DND-41 (cell line): Measurements from ENCODE around the gene OR5B12.

ENCODE experiments used
- ATAC-seq: fragments of 200-7000 bp; cut with Tn5 transposase; 3 replicates; pipeline ENCODE4 v1.9.1; 2021; ENCODE audit warnings: low read depth; ENCODE audit not compliant: insufficient read depth
- DNase-seq: peaks from one replicate; pipeline ENCODE4 v3.0.0-alpha.2; 2020
- H2AFZ ChIP-seq: 2 replicates; pipeline ENCODE4 v1.6.0; 2012; ENCODE audit warnings: low read depth, low read length
- H3K27ac ChIP-seq: 2 replicates; pipeline ENCODE4 v1.5.1; 2012; ENCODE audit warnings: low read length, inconsistent platforms
- H3K27me3 ChIP-seq: fragments of 200-600 bp; sonication (generic); 2 replicates; pipeline ENCODE4 v1.6.0; 2012; ENCODE audit warnings: low read length, mild to moderate bottlenecking, inconsistent platforms; ENCODE audit not compliant: insufficient read depth, poor library complexity
- H3K36me3 ChIP-seq: 2 replicates; pipeline ENCODE4 v1.5.1; 2012; ENCODE audit warnings: low read length, inconsistent platforms; ENCODE audit not compliant: insufficient read depth
- H3K4me1 ChIP-seq: 2 replicates; pipeline ENCODE4 v1.5.1; 2012; ENCODE audit warnings: mild to moderate bottlenecking, low read length; ENCODE audit not compliant: insufficient read depth
- H3K4me2 ChIP-seq: 2 replicates; pipeline ENCODE4 v1.6.0; 2012; ENCODE audit warnings: mild to moderate bottlenecking, moderate library complexity, low read length, inconsistent platforms; ENCODE audit not compliant: insufficient read depth
- H3K4me3 ChIP-seq, 2 experiments: fragments of 200-600 bp in 1 of 2; shearing (Covaris generic) in 1 of 2; 2 replicates each; pipeline ENCODE4 v1.5.1; 2012 to 2016; ENCODE audit warnings: inconsistent platforms in 2 of 2, low read length in 2 of 2, mild to moderate bottlenecking in 2 of 2, low read depth in 1 of 2, moderate library complexity in 1 of 2
- H3K79me2 ChIP-seq: 2 replicates; pipeline ENCODE4 v1.6.0; 2012; ENCODE audit warnings: low read length, inconsistent platforms; ENCODE audit not compliant: insufficient read depth
- H3K9ac ChIP-seq: 2 replicates; pipeline ENCODE4 v1.6.0; 2012; ENCODE audit warnings: low read depth, mild to moderate bottlenecking, inconsistent platforms, low read length, moderate library complexity
- H3K9me3 ChIP-seq: 2 replicates; pipeline ENCODE4 v1.5.1; 2012; ENCODE audit warnings: low read length, moderate library complexity, mild to moderate bottlenecking, inconsistent platforms; ENCODE audit not compliant: insufficient read depth, severe bottlenecking
- H4K20me1 ChIP-seq: 2 replicates; pipeline ENCODE4 v1.6.0; 2012; ENCODE audit warnings: low read length; ENCODE audit not compliant: insufficient read depth
- CTCF ChIP-seq: IDR thresholded peaks from 2 replicates; pipeline ENCODE4 v1.5.1; 2012; ENCODE audit warnings: borderline replicate concordance, low read length, moderate library complexity, mild to moderate bottlenecking; ENCODE audit not compliant: poor library complexity, severe bottlenecking; ENCODE audit errors: extremely low read depth
- EZH2 ChIP-seq: IDR thresholded peaks from 3 replicates; pipeline ENCODE4 v1.6.1; 2012; ENCODE audit warnings: borderline replicate concordance, low read depth, mild to moderate bottlenecking, moderate library complexity, low read length, inconsistent platforms; ENCODE audit not compliant: severe bottlenecking

OR5B12 gene

DNA sequence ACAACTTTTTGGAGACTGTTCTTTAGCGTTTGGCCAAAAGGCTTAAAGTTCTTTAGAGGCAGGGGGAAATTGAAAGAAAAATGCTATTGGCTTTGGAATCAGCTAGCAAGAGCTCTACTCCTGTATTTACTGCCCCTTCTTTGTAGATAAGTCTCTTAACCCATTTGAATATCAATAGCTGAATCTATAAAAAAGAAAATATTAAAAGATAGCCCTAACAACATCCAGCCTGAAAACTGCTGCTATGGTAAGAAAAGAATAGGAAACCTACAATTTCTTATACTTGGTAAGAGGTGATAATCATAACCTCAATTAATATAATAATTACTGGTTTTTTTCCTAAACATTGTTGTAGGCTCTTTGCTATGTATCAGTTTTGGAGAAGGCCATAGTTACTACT is at the start of gene OR5B12:
TSS of gene OR5B12 (minus strand) at position 101 of the 400 bp plus-strand sequence. CDS start 2,085 bp downstream, outside the sequence.
- no peak within 1 kb of the TSS for H3K4me3 ChIP-seq
- H3K36me3 ChIP-seq, result no peaks in the 10 kb centered on the region
- no peak within 1 kb of the TSS for H3K27ac ChIP-seq
- no peak within 1 kb of the TSS for H2AFZ ChIP-seq
- H3K4me2 ChIP-seq, result no peak within 1 kb of the TSS
- no peaks in the 10 kb centered on the region for H3K79me2 ChIP-seq
- H4K20me1 ChIP-seq, result no peaks in the 10 kb centered on the region
- no peak for ATAC-seq
- no peak for TF ChIP-seq EZH2
- H3K4me1 ChIP-seq, result no peaks in the 10 kb centered on the region
- DNase-seq, result no peak
- H3K9me3 ChIP-seq, result no peaks in the 10 kb centered on the region
- no peak within 1 kb of the TSS for H3K9ac ChIP-seq
- no peaks in the 10 kb centered on the region for H3K27me3 ChIP-seq

GRCh38 chr11:58490827-58491226 is 48.8 kb upstream of the OR5B12 start:
- no peaks in the 10 kb centered on the region for H3K9me3 ChIP-seq
- ATAC-seq (no peak), DNase-seq (no peak)
- no peak overlapping the region for H3K27ac ChIP-seq
- H3K27me3 ChIP-seq, result no peaks in the 10 kb centered on the region
- no peak overlapping the region for H2AFZ ChIP-seq
- no peaks in the 10 kb centered on the region for H3K79me2 ChIP-seq
- TF ChIP-seq EZH2 (no peak), CTCF (no peak)
- H3K36me3 ChIP-seq, result no peaks in the 10 kb centered on the region
- no peaks in the 10 kb centered on the region for H3K4me1 ChIP-seq
- no peak overlapping the region for H3K4me2 ChIP-seq
- H4K20me1 ChIP-seq, result no peaks in the 10 kb centered on the region
- no peak overlapping the region for H3K4me3 ChIP-seq
- H3K9ac ChIP-seq, result no peak overlapping the region

GRCh38 chr11:58487170-58487569 is 45.1 kb upstream of the OR5B12 start:
- ATAC-seq (no peak), DNase-seq (no peak)
- Histone ChIP-seq H3K36me3 (no peaks in the 10 kb centered on the region), H3K9ac (no peak overlapping the region), H3K4me2 (no peak overlapping the region), H3K4me3 (no peak overlapping the region), H3K9me3 (no peaks in the 10 kb centered on the region), H3K27ac (no peak overlapping the region), H3K27me3 (no peaks in the 10 kb centered on the region), H3K4me1 (no peaks in the 10 kb centered on the region), H2AFZ (no peak overlapping the region), H3K79me2 (no peaks in the 10 kb centered on the region), H4K20me1 (no peaks in the 10 kb centered on the region)
- TF ChIP-seq EZH2 (no peak), CTCF (no peak)

DNA sequence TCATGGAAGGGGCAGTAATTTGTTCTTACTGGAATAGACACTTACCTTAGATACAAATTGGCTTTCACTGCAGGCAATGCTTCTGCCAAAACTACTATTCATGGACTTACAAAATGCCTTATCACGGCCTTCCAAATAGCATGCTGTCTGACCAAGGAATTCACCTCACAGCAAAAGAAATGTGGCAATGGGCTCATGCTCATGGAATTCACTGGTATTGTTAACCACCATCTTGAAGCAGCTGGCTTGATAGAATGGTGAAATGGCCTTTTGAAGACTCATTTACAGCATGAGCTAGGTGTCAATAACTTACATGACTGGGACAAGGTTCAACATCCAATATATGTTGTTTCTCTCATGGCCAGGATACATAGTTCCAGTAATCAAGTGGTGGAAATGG is 43.9 kb upstream of the OR5B12 start:
- Histone ChIP-seq H3K36me3 (no peaks in the 10 kb centered on the region), H3K4me2 (no peak overlapping the region), H3K9me3 (no peaks in the 10 kb centered on the region), H3K4me1 (no peaks in the 10 kb centered on the region), H4K20me1 (no peaks in the 10 kb centered on the region), H3K9ac (no peak overlapping the region), H3K79me2 (no peaks in the 10 kb centered on the region), H3K27ac (no peak overlapping the region), H3K4me3 (no peak overlapping the region), H3K27me3 (no peaks in the 10 kb centered on the region), H2AFZ (no peak overlapping the region)
- DNase-seq (no peak), ATAC-seq (no peak)
- no peak for TF ChIP-seq EZH2
- TF ChIP-seq CTCF, result no peak
